ENCODE data around the gene ZNF584. TPM values are rescaled to one million over a fixed set of nuclear protein-coding genes. Genes with fewer than 3 reads are reported as not detected.
A peak's percentile ranks its signal among the peaks of the same experiment; 100 is the strongest.

ZNF584 gene
- total and polyA plus RNA-seq, 2 experiments from 2014 or later, result 2.3 to 8.1 TPM

DNA sequence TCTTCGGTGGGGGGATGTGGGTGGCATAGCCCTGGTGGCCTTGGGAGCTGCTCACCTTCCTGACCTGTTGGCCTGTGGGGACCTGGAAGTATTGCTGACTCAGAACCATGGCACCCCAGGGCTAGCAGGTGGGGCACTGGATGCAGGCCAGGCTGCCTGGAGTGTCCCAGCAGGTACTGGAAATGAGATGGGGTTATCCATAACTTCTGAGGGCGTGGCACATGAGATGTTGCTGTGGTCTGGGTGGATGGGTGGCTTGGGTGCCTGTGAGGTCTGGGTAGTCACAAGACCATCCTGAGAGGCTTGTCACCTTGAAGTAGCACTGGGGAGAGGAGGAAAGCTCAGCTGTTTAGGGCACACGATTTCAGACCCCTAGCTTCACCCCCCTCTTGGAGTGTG, 13.6 kb upstream of the ZNF584 start:
- DNase-seq (ENCODE audit: low spot score) (no peak), ATAC-seq (no peak)
- Histone ChIP-seq H3K36me3 (ENCODE audit: insufficient read depth) (peaks cover 32% of the 10 kb centered on the region), H3K4me3 (no peak overlapping the region; the same call in 1 of the 2 replicates), H3K4me2 (no peak overlapping the region), H3K27ac (ENCODE audit: low read depth) (0 out of 2 replicates have a peak overlapping the region, but pooled peaks have one; percentile 45), H3K4me1 (ENCODE audit: insufficient read depth) (peaks cover 5% of the 10 kb centered on the region; the same call in 1 of the 2 replicates), H2AFZ (no peak overlapping the region), H3K79me2 (replicated peaks; ENCODE audit: insufficient read depth) (peaks cover 22% of the 10 kb centered on the region), H4K20me1 (replicated peaks; ENCODE audit: insufficient read depth) (peaks cover 24% of the 10 kb centered on the region), H3K27me3 (ENCODE audit: insufficient read depth) (peaks cover 17% of the 10 kb centered on the region), H3K9me2 (ENCODE audit: insufficient read depth) (no peaks in the 10 kb centered on the region), H3F3A (replicated peaks; ENCODE audit: low read depth) (peaks cover 61% of the 10 kb centered on the region)
- H3K9me3 Mint-ChIP-seq, result no peaks in the 10 kb centered on the region
- peaks cover 53% of the 10 kb centered on the region for H3K36me3 Mint-ChIP-seq (ENCODE audit: low read depth)
- H3K27ac Mint-ChIP-seq, result peak overlapping the region; percentile 23; the same call in 1 of the 2 replicates
- peaks cover 29% of the 10 kb centered on the region for H3K27me3 Mint-ChIP-seq (ENCODE audit: insufficient read depth, low read depth, poor library complexity)
- TF ChIP-seq, protein P1, sequence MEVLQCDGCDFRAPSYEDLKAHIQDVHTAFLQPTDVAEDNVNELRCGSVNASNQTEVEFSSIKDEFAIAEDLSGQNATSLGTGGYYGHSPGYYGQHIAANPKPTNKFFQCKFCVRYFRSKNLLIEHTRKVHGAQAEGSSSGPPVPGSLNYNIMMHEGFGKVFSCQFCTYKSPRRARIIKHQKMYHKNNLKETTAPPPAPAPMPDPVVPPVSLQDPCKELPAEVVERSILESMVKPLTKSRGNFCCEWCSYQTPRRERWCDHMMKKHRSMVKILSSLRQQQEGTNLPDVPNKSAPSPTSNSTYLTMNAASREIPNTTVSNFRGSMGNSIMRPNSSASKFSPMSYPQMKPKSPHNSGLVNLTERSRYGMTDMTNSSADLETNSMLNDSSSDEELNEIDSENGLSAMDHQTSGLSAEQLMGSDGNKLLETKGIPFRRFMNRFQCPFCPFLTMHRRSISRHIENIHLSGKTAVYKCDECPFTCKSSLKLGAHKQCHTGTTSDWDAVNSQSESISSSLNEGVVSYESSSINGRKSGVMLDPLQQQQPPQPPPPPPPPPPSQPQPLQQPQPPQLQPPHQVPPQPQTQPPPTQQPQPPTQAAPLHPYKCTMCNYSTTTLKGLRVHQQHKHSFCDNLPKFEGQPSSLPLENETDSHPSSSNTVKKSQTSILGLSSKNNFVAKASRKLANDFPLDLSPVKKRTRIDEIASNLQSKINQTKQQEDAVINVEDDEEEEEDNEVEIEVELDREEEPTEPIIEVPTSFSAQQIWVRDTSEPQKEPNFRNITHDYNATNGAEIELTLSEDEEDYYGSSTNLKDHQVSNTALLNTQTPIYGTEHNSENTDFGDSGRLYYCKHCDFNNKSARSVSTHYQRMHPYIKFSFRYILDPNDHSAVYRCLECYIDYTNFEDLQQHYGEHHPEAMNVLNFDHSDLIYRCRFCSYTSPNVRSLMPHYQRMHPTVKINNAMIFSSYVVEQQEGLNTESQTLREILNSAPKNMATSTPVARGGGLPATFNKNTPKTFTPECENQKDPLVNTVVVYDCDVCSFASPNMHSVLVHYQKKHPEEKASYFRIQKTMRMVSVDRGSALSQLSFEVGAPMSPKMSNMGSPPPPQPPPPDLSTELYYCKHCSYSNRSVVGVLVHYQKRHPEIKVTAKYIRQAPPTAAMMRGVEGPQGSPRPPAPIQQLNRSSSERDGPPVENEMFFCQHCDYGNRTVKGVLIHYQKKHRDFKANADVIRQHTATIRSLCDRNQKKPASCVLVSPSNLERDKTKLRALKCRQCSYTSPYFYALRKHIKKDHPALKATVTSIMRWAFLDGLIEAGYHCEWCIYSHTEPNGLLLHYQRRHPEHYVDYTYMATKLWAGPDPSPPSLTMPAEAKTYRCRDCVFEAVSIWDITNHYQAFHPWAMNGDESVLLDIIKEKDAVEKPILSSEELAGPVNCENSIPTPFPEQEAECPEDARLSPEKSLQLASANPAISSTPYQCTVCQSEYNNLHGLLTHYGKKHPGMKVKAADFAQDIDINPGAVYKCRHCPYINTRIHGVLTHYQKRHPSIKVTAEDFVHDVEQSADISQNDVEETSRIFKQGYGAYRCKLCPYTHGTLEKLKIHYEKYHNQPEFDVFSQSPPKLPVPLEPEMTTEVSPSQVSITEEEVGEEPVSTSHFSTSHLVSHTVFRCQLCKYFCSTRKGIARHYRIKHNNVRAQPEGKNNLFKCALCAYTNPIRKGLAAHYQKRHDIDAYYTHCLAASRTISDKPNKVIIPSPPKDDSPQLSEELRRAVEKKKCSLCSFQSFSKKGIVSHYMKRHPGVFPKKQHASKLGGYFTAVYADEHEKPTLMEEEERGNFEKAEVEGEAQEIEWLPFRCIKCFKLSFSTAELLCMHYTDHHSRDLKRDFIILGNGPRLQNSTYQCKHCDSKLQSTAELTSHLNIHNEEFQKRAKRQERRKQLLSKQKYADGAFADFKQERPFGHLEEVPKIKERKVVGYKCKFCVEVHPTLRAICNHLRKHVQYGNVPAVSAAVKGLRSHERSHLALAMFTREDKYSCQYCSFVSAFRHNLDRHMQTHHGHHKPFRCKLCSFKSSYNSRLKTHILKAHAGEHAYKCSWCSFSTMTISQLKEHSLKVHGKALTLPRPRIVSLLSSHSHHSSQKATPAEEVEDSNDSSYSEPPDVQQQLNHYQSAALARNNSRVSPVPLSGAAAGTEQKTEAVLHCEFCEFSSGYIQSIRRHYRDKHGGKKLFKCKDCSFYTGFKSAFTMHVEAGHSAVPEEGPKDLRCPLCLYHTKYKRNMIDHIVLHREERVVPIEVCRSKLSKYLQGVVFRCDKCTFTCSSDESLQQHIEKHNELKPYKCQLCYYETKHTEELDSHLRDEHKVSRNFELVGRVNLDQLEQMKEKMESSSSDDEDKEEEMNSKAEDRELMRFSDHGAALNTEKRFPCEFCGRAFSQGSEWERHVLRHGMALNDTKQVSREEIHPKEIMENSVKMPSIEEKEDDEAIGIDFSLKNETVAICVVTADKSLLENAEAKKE (CRISPR knock-in tag; IDR thresholded peaks at IDR 0.05), result no peak
- TF ChIP-seq, protein P2, sequence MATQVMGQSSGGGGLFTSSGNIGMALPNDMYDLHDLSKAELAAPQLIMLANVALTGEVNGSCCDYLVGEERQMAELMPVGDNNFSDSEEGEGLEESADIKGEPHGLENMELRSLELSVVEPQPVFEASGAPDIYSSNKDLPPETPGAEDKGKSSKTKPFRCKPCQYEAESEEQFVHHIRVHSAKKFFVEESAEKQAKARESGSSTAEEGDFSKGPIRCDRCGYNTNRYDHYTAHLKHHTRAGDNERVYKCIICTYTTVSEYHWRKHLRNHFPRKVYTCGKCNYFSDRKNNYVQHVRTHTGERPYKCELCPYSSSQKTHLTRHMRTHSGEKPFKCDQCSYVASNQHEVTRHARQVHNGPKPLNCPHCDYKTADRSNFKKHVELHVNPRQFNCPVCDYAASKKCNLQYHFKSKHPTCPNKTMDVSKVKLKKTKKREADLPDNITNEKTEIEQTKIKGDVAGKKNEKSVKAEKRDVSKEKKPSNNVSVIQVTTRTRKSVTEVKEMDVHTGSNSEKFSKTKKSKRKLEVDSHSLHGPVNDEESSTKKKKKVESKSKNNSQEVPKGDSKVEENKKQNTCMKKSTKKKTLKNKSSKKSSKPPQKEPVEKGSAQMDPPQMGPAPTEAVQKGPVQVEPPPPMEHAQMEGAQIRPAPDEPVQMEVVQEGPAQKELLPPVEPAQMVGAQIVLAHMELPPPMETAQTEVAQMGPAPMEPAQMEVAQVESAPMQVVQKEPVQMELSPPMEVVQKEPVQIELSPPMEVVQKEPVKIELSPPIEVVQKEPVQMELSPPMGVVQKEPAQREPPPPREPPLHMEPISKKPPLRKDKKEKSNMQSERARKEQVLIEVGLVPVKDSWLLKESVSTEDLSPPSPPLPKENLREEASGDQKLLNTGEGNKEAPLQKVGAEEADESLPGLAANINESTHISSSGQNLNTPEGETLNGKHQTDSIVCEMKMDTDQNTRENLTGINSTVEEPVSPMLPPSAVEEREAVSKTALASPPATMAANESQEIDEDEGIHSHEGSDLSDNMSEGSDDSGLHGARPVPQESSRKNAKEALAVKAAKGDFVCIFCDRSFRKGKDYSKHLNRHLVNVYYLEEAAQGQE (IDR thresholded peaks at IDR 0.05; ENCODE audit: unreplicated experiment), result no peak
- TF ChIP-seq, protein P3, sequence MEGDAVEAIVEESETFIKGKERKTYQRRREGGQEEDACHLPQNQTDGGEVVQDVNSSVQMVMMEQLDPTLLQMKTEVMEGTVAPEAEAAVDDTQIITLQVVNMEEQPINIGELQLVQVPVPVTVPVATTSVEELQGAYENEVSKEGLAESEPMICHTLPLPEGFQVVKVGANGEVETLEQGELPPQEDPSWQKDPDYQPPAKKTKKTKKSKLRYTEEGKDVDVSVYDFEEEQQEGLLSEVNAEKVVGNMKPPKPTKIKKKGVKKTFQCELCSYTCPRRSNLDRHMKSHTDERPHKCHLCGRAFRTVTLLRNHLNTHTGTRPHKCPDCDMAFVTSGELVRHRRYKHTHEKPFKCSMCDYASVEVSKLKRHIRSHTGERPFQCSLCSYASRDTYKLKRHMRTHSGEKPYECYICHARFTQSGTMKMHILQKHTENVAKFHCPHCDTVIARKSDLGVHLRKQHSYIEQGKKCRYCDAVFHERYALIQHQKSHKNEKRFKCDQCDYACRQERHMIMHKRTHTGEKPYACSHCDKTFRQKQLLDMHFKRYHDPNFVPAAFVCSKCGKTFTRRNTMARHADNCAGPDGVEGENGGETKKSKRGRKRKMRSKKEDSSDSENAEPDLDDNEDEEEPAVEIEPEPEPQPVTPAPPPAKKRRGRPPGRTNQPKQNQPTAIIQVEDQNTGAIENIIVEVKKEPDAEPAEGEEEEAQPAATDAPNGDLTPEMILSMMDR (conservative IDR thresholded peaks at IDR 0.05; ENCODE audit: low read depth in 2 of 2), result no peak
- TF ChIP-seq JUNB (IDR thresholded peaks at IDR 0.05; ENCODE audit: unreplicated experiment), result no peak
- TF ChIP-seq EZH2phosphoT487 (IDR thresholded peaks at IDR 0.05; ENCODE audit: unreplicated experiment), result no peak
- no peak for TF ChIP-seq ZNF114 (CRISPR knock-in tag; IDR thresholded peaks at IDR 0.05)
- TF ChIP-seq, protein P4, sequence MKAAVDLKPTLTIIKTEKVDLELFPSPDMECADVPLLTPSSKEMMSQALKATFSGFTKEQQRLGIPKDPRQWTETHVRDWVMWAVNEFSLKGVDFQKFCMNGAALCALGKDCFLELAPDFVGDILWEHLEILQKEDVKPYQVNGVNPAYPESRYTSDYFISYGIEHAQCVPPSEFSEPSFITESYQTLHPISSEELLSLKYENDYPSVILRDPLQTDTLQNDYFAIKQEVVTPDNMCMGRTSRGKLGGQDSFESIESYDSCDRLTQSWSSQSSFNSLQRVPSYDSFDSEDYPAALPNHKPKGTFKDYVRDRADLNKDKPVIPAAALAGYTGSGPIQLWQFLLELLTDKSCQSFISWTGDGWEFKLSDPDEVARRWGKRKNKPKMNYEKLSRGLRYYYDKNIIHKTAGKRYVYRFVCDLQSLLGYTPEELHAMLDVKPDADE (IDR thresholded peaks at IDR 0.05), result no peak
- no peak for TF ChIP-seq NANOG (IDR thresholded peaks at IDR 0.05; ENCODE audit: borderline replicate concordance)
- no peak for TF ChIP-seq EZH2 (IDR thresholded peaks at IDR 0.05; ENCODE audit: low read depth, unreplicated experiment)
- TF ChIP-seq POLR2AphosphoS5 (IDR thresholded peaks at IDR 0.05; ENCODE audit: low read depth), result no peak
- TF ChIP-seq CREB1 (CRISPR knock-in tag; IDR thresholded peaks at IDR 0.05; ENCODE audit: low read depth), result no peak
- no peak for TF ChIP-seq ZNF331 (CRISPR knock-in tag; IDR thresholded peaks at IDR 0.05; ENCODE audit: low read depth)
- TF ChIP-seq STAT1 (IDR thresholded peaks at IDR 0.05; ENCODE audit: unreplicated experiment), result no peak
- peaks cover 10% of the 10 kb centered on the region for H3K4me1 Mint-ChIP-seq
- peak overlapping the region; percentile 13; the same call in 1 of the 3 replicates for H3K4me3 Mint-ChIP-seq

Data from GM23338 (cell line).